SKM-1 treated with dmso at 0.1 percent for 144 hours (cell line): Measurements from ENCODE around the gene CLCN2.

Experiments used
- DNase-seq: peaks from one replicate; lab custom pipeline; 2025; ENCODE audit not compliant: unreplicated experiment; lab: John Stamatoyannopoulos, UW

The CLCN2 gene

GRCh38 chr3:184328516-184328915 lies 32.9 kb downstream of the CLCN2 start:
- DNase-seq: no peak

GRCh38 chr3:184327171-184327570 lies 34.2 kb downstream of the CLCN2 start:
- no peak for DNase-seq

- DNase-seq: no peak
These were observed 35.6 kb downstream of the CLCN2 start for GRCh38 chr3:184325715-184326369.

- no peak for DNase-seq
These were observed 36.1 kb downstream of the CLCN2 start for GRCh38 chr3:184325269-184325668.

GRCh38 chr3:184323696-184324095 lies 37.7 kb downstream of the CLCN2 start:
- DNase-seq: no peak

GRCh38 chr3:184322731-184323487 lies 38.5 kb downstream of the CLCN2 start:
- no peak for DNase-seq

GRCh38 chr3:184321666-184322065 lies 39.7 kb downstream of the CLCN2 start:
- DNase-seq: no peak

- no peak for DNase-seq
These were observed 41.3 kb downstream of the CLCN2 start for GRCh38 chr3:184320104-184320445.

- DNase-seq: no peak
These were observed 44.2 kb downstream of the CLCN2 start for GRCh38 chr3:184317201-184317600.

GRCh38 chr3:184316792-184317191 lies 44.6 kb downstream of the CLCN2 start:
- no peak for DNase-seq

- DNase-seq: no peak
These were observed 45.3 kb downstream of the CLCN2 start for GRCh38 chr3:184315871-184316661.

- DNase-seq: no peak
These were observed 45.9 kb downstream of the CLCN2 start for GRCh38 chr3:184315543-184315867.

- no peak for DNase-seq
These were observed 46.5 kb downstream of the CLCN2 start for GRCh38 chr3:184314700-184315542.

- DNase-seq: peak; percentile 92
These were observed 47.1 kb downstream of the CLCN2 start, which contains the start of gene EIF4G1 for GRCh38 chr3:184314363-184314699. TSS of gene EIF4G1 (plus strand) at chr3:184314606. CDS start at chr3:184315797, 1,191 bp downstream.

- DNase-seq: no peak
These were observed 49.8 kb downstream of the CLCN2 start for GRCh38 chr3:184311633-184312032.

GRCh38 chr3:184308744-184309143 lies 52.7 kb downstream of the CLCN2 start:
- DNase-seq: no peak

- no peak for DNase-seq
These were observed 53.5 kb downstream of the CLCN2 start for GRCh38 chr3:184307915-184308314.

- DNase-seq: no peak
These were observed 54.9 kb downstream of the CLCN2 start for GRCh38 chr3:184306341-184306972.

GRCh38 chr3:184305577-184305976 lies 55.8 kb downstream of the CLCN2 start:
- DNase-seq: no peak

GRCh38 chr3:184300378-184300720 lies 61.1 kb downstream of the CLCN2 start:
- no peak for DNase-seq
